HUES48 (cell line): ENCODE measurements around the gene ECE2.

Experiments used
- H3K27ac ChIP-seq: one replicate; pipeline ENCODE4 v1.7.0; 2013; ENCODE audit warnings: low read depth, low read length, inconsistent platforms
- H3K27me3 ChIP-seq: 2 replicates; pipeline ENCODE4 v1.6.1; 2013; ENCODE audit warnings: mild to moderate bottlenecking, low read length; ENCODE audit not compliant: control insufficient read depth, insufficient read depth
- H3K36me3 ChIP-seq: 2 replicates; pipeline ENCODE4 v1.6.1; 2013; ENCODE audit warnings: low read length; ENCODE audit not compliant: control insufficient read depth, insufficient read depth
- H3K4me1 ChIP-seq: 2 replicates; pipeline ENCODE4 v1.6.1; 2013; ENCODE audit warnings: mild to moderate bottlenecking, low read length; ENCODE audit not compliant: control insufficient read depth, insufficient read depth
- H3K4me3 ChIP-seq: 2 replicates; pipeline ENCODE4 v1.5.1; 2013; ENCODE audit warnings: mild to moderate bottlenecking, low read depth, low read length
- H3K9ac ChIP-seq: 2 replicates; pipeline ENCODE4 v1.6.1; 2013; ENCODE audit warnings: mild to moderate bottlenecking, low read depth, low read length, moderate library complexity
- H3K9me3 ChIP-seq: 2 replicates; pipeline ENCODE4 v1.6.1; 2013; ENCODE audit warnings: low read length; ENCODE audit not compliant: control insufficient read depth, insufficient read depth

ECE2 gene

DNA sequence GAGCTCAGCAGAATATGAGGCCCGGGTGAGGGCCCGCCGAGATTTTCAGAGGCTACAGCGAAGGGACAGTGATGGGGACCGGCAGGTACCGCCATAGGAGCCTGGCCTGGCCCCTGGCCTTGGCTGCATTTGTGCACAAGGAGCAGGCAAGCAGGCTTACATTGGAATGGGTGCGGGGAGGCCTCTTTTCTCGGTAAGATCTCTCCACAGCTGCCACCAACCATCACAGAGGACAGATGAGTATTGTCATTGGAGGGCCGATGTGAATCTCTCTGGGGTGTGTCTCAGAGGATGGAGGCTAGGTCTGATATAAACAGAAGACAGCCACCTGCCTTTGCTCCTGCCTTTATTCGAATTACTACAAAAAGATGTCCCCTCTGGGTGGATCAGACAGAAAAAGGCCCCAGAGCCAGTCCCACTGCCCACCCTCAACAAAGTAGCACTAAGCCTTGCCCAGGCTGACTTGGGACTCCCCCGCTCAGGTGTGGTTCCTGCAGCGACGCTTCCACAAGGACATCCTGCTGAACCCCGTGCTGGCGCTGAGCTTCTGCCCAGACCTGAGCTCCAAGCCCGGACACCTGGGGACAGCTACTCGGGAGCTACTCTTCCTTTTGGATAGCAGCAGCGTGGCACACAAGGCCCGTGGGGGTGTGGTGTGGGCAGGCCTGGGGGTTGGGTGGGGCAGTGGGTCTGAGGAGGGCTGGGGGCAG, 41.0 kb upstream of the ECE2 start:
- H3K9me3 ChIP-seq, result no peaks in the 10 kb centered on the region
- no peak overlapping the region for H3K27ac ChIP-seq
- peaks cover 40% of the 10 kb centered on the region for H3K27me3 ChIP-seq
- H3K9ac ChIP-seq, result no peak overlapping the region
- no peaks in the 10 kb centered on the region; the same call in 1 of the 2 replicates for H3K4me1 ChIP-seq
- no peaks in the 10 kb centered on the region for H3K36me3 ChIP-seq
- no peak overlapping the region for H3K4me3 ChIP-seq

DNA sequence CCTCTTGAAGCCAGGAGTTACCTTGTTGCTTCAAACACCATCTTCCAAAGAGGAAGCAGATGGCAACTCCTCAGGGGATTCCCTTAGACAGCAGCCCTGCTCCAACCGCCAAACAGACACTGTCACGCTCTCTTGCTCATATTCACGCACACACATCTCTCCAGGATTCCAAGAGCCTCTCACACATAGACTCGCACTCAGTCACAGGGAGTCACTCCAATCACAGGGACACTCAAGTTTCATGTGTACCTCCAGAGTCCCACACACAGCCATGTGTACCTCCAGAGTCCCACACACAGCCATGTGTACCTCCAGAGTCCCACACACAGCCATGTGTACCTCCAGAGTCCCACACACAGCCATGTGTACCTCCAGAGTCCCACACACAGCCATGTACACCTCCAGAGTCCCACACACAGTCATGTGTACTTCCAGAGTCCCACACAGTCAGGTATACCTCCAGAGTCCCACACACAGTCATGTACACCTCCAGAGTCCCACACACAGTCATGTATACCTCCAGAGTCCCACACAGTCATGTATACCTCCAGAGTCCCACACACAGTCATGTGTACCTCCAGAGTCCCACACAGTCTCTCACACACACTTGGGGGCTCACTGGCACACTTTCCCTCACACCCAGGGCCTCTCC, 40.3 kb upstream of the ECE2 start:
- Histone ChIP-seq H3K9me3 (no peaks in the 10 kb centered on the region), H3K36me3 (no peaks in the 10 kb centered on the region), H3K27me3 (peaks cover 34% of the 10 kb centered on the region), H3K4me3 (no peak overlapping the region), H3K9ac (no peak overlapping the region), H3K27ac (no peak overlapping the region), H3K4me1 (no peaks in the 10 kb centered on the region)

- H3K27ac ChIP-seq, result no peak overlapping the region
- no peaks in the 10 kb centered on the region for H3K4me1 ChIP-seq
- H3K9me3 ChIP-seq, result no peaks in the 10 kb centered on the region
These were observed 39.8 kb upstream of the ECE2 start for GRCh38 chr3:184236033-184236410.

GRCh38 chr3:184236636-184237035, 39.2 kb upstream of the ECE2 start:
- Histone ChIP-seq H3K4me1 (no peaks in the 10 kb centered on the region), H3K36me3 (no peaks in the 10 kb centered on the region), H3K4me3 (no peak overlapping the region), H3K27me3 (peaks cover 28% of the 10 kb centered on the region), H3K9ac (no peak overlapping the region), H3K27ac (no peak overlapping the region), H3K9me3 (no peaks in the 10 kb centered on the region)

More at GRCh38 chr3:184236033-184236410, 39.8 kb upstream of the ECE2 start:
- peaks cover 34% of the 10 kb centered on the region for H3K27me3 ChIP-seq
- no peaks in the 10 kb centered on the region for H3K36me3 ChIP-seq
- no peak overlapping the region for H3K4me3 ChIP-seq
- H3K9ac ChIP-seq, result no peak overlapping the region

DNA sequence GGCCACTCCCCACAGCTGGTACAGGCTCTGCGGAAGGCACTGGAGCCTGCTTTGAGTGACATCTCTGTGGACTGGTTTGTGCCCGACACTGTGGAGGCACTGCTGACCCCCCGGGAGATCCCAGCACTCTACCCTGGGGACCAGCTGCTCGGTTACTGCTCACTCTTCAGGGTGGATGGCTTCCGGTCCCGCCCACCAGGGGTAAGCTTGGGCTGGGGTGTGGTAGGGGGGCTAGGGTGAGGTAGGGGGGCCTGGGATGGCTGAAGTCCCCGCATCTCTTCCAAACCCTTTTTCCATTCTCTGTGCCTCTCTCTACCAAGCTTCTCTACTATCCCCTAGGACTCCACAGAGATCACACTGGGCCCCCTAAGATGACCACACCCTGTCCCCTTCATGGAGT, 38.6 kb upstream of the ECE2 start:
- peaks cover 1% of the 10 kb centered on the region for H3K36me3 ChIP-seq
- H3K4me1 ChIP-seq, result no peaks in the 10 kb centered on the region
- H3K27ac ChIP-seq, result no peak overlapping the region
- H3K27me3 ChIP-seq, result peaks cover 22% of the 10 kb centered on the region
- H3K4me3 ChIP-seq, result no peak overlapping the region
- no peaks in the 10 kb centered on the region for H3K9me3 ChIP-seq
- no peak overlapping the region for H3K9ac ChIP-seq

GRCh38 chr3:184237807-184238206, 38.0 kb upstream of the ECE2 start:
- H3K36me3 ChIP-seq, result peaks cover 7% of the 10 kb centered on the region
- no peaks in the 10 kb centered on the region for H3K4me1 ChIP-seq
- H3K27me3 ChIP-seq, result peaks cover 16% of the 10 kb centered on the region
- no peak overlapping the region for H3K9ac ChIP-seq
- H3K4me3 ChIP-seq, result no peak overlapping the region
- H3K27ac ChIP-seq, result no peak overlapping the region
- H3K9me3 ChIP-seq, result no peaks in the 10 kb centered on the region

DNA sequence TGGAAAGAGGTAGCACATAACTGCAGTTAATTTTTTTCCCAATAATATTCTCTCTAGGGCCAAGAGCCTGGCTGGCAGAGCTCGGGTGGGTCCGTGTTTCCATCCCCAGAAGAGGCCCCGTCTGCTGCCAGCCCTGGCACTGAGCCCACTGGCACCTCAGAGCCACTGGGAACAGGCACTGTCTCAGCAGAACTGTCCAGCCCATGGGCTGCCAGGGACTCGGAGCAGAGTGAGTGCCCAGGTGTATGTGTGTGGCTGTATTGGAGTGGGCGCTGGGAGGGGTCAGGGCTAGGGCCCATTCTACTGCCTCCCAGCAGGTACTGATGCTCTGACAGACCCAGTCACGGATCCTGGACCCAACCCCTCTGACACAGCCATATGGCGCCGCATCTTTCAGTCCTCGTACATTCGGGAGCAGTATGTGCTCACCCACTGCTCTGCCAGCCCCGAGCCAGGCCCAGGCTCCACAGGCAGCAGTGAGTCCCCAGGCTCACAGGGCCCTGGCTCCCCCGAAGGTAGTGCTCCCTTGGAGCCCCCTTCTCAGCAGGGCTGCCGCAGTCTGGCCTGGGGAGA, 37.5 kb upstream of the ECE2 start:
- peaks cover 13% of the 10 kb centered on the region for H3K36me3 ChIP-seq
- no peak overlapping the region for H3K4me3 ChIP-seq
- no peaks in the 10 kb centered on the region for H3K9me3 ChIP-seq
- peaks cover 11% of the 10 kb centered on the region; the same call in 1 of the 2 replicates for H3K27me3 ChIP-seq
- H3K4me1 ChIP-seq, result no peaks in the 10 kb centered on the region
- H3K9ac ChIP-seq, result no peak overlapping the region
- no peak overlapping the region for H3K27ac ChIP-seq

- H3K9ac ChIP-seq, result no peak overlapping the region
- no peak overlapping the region for H3K4me3 ChIP-seq
- H3K27ac ChIP-seq, result no peak overlapping the region
- H3K4me1 ChIP-seq, result no peaks in the 10 kb centered on the region
- no peaks in the 10 kb centered on the region for H3K9me3 ChIP-seq
- H3K27me3 ChIP-seq, result peaks cover 6% of the 10 kb centered on the region; the same call in 1 of the 2 replicates
- H3K36me3 ChIP-seq, result peaks cover 20% of the 10 kb centered on the region
These were observed 36.6 kb upstream of the ECE2 start for GRCh38 chr3:184239221-184239620.

GRCh38 chr3:184239708-184240107, 36.1 kb upstream of the ECE2 start:
- Histone ChIP-seq H3K27ac (no peak overlapping the region), H3K4me1 (no peaks in the 10 kb centered on the region), H3K9ac (no peak overlapping the region), H3K9me3 (no peaks in the 10 kb centered on the region), H3K36me3 (peaks cover 25% of the 10 kb centered on the region), H3K4me3 (no peak overlapping the region), H3K27me3 (peaks cover 6% of the 10 kb centered on the region; the same call in 1 of the 2 replicates)

DNA sequence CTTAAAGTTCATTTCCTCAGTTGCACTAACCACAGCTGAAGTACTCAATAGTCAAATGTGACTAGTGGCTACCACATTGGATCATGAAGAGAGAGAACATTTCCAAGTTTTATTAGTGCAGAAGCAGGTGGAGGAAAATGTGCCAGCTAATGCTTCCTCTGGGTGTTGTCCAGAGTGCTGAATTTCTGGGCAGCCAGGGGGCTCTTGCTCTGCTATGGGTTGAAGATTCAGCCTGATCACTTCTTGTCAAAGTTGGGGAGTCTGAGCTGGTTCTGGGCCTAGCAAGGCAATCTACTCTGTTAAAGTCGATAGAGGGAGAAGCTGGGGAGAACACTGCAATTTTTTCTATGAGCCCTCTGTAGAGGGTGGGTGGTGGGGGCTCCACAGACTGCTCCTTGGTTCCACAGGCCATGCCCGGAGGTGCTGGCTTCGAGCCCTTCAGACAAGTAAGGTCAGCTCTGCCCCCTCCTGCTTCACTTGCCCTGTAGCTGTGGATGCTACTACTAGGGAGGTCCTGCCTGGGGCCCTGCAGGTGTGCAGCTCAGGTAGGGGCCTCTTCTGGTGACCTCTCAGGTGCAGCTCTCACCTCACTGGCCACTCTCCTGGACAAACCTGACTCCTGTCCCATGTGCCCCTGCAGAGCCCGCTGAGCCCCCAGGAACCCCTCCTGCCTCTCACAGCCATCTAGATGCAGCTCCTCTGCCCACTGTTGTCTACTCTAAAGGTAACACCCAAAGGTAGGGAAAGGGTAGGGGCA, 35.3 kb upstream of the ECE2 start:
- no peak overlapping the region for H3K9ac ChIP-seq
- H3K27ac ChIP-seq, result no peak overlapping the region
- peaks cover 6% of the 10 kb centered on the region; the same call in 1 of the 2 replicates for H3K27me3 ChIP-seq
- no peaks in the 10 kb centered on the region for H3K4me1 ChIP-seq
- H3K9me3 ChIP-seq, result no peaks in the 10 kb centered on the region
- H3K4me3 ChIP-seq, result no peak overlapping the region
- H3K36me3 ChIP-seq, result peaks cover 34% of the 10 kb centered on the region

- H3K4me3 ChIP-seq, result peak overlapping the region; percentile 52; the same call in 1 of the 2 replicates
- H3K9me3 ChIP-seq, result no peaks in the 10 kb centered on the region
- H3K4me1 ChIP-seq, result no peaks in the 10 kb centered on the region
- no peak overlapping the region for H3K9ac ChIP-seq
- H3K27ac ChIP-seq, result no peak overlapping the region
- peaks cover 6% of the 10 kb centered on the region; the same call in 1 of the 2 replicates for H3K27me3 ChIP-seq
- H3K36me3 ChIP-seq, result peaks cover 38% of the 10 kb centered on the region
These were observed 34.7 kb upstream of the ECE2 start for GRCh38 chr3:184241141-184241446.
